Duodenal mucosa (tissue), 2 donors: ENCODE data around the gene KRTAP21-2.
"Not testable (repeated sequence)": the region's sequence is repeated elsewhere in the genome, so short reads cannot be mapped to it uniquely, and the experiment has no call there.

Experiments
- H3K27ac ChIP-seq: one replicate; pipeline ENCODE4 v1.7.0; 2013; ENCODE audit warnings: low read depth, low read length
- H3K27me3 ChIP-seq, 2 donors: one replicate each; pipeline ENCODE4 v1.7.0; 2013; ENCODE audit warnings: low read length in 2 of 2, control low read depth in 1 of 2; ENCODE audit not compliant: insufficient read depth in 2 of 2, control insufficient read depth in 1 of 2
- H3K36me3 ChIP-seq, 2 donors: one replicate each; pipeline ENCODE4 v1.7.0; 2013; ENCODE audit warnings: low read length in 2 of 2, control low read depth in 1 of 2; ENCODE audit not compliant: insufficient read depth in 2 of 2, control insufficient read depth in 1 of 2
- H3K4me1 ChIP-seq, 2 donors: one replicate each; pipeline ENCODE4 v1.7.0; 2013; ENCODE audit warnings: low read length in 2 of 2, control low read depth in 1 of 2; ENCODE audit not compliant: insufficient read depth in 2 of 2, control insufficient read depth in 1 of 2
- H3K4me3 ChIP-seq, 2 donors: one replicate each; pipeline ENCODE4 v1.7.0; 2013; ENCODE audit warnings: low read length in 2 of 2, low read depth in 1 of 2
- H3K9ac ChIP-seq, 2 donors: one replicate each; pipeline ENCODE4 v1.7.0; 2013; ENCODE audit warnings: low read length in 2 of 2, low read depth in 1 of 2
- H3K9me3 ChIP-seq, 2 donors: one replicate each; pipeline ENCODE4 v1.7.0; 2013; ENCODE audit warnings: low read length in 2 of 2, control low read depth in 1 of 2; ENCODE audit not compliant: control insufficient read depth in 1 of 2

Gene KRTAP21-2

GRCh38 chr21:30747159-30747558, at the start of gene KRTAP21-2:
Gene KRTAP21-2 (minus strand): TSS chr21:30747259. CDS start chr21:30747202, 57 bp downstream.
- H3K4me3 ChIP-seq, result no peak within 1 kb of the TSS
- H3K9ac ChIP-seq, result no peak within 1 kb of the TSS
- no peaks in the 10 kb centered on the region for H3K4me1 ChIP-seq
- H3K27ac ChIP-seq, result no peak within 1 kb of the TSS
- H3K27me3 ChIP-seq, result no peaks in the 10 kb centered on the region
- peaks cover 0 to 8% of the 10 kb centered on the region in 2 donors for H3K9me3 ChIP-seq
- H3K36me3 ChIP-seq, result no peaks in the 10 kb centered on the region

GRCh38 chr21:30793581-30794314, 46.7 kb upstream of the KRTAP21-2 start:
- H3K9ac ChIP-seq, result no peak overlapping the region
- H3K9me3 ChIP-seq, result no peaks in the 10 kb centered on the region
- no peak overlapping the region for H3K4me3 ChIP-seq
- H3K27me3 ChIP-seq, result no peaks in the 10 kb centered on the region
- no peak overlapping the region for H3K27ac ChIP-seq
- no peaks in the 10 kb centered on the region for H3K4me1 ChIP-seq
- no peaks in the 10 kb centered on the region for H3K36me3 ChIP-seq

DNA sequence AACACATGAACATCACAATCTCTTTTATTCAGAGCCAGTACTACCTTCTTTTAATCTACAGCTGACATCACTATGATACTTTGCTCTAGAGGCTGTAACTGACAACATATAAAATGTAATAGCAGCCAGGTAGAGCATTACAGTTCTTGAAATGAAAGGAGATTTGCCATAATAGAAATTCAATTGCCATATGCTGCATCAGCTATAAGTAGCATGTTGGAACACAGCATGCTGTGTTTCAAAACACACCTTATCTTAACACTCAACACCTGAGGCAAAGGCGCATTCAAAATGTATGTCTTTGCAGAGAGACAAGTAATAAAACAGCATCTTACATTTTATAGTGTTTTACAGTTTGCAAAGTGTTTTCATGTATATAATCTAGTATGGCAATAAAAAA, 32.2 kb upstream of the KRTAP21-2 start:
- Histone ChIP-seq H3K4me1 (no peaks in the 10 kb centered on the region), H3K9ac (no peak overlapping the region), H3K36me3 (no peaks in the 10 kb centered on the region), H3K27ac (no peak overlapping the region), H3K9me3 (peaks cover 2 to 9% of the 10 kb centered on the region in 2 donors), H3K4me3 (no peak overlapping the region), H3K27me3 (no peaks in the 10 kb centered on the region)

DNA sequence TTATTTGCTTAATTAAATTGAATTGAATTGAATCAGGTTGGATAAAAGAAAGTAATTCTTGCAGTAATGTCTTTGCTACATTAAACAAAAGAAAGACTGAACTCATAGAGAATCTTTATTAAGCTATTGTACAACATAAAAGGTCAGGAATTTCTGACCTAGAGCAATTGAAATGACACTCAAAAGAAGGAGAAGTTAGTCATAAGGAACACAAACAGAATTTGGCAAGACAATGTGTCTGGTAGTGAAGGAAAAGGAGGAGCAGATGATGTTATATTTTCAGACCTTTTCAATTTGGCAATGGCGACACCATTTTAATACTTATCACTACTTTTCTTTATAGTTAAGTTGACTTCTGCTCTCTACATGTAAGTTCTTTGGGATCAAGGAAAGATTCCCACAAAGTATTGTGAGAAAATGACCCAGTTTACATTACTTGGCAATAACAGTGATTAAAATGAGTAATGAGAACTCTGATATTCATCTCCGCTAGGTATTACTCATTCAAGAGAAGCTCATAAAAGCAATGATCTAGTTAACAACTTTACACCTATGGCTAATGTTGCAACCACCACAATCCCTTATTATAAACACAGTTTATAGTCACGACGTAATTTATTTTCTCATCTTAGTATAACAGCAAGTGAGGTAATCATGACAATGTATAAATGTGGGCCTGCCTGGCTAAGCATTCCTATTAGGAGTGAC, 22.8 kb upstream of the KRTAP21-2 start:
- peaks cover 0 to 4% of the 10 kb centered on the region in 2 donors for H3K9me3 ChIP-seq
- no peak overlapping the region for H3K27ac ChIP-seq
- no peaks in the 10 kb centered on the region for H3K4me1 ChIP-seq
- H3K36me3 ChIP-seq, result no peaks in the 10 kb centered on the region
- H3K27me3 ChIP-seq, result no peaks in the 10 kb centered on the region
- no peak overlapping the region for H3K4me3 ChIP-seq
- H3K9ac ChIP-seq, result no peak overlapping the region

- no peak overlapping the region for H3K9ac ChIP-seq
- peaks cover 0 to 8% of the 10 kb centered on the region in 2 donors for H3K9me3 ChIP-seq
These were observed 13.7 kb upstream of the KRTAP21-2 start for GRCh38 chr21:30760776-30761175.

GRCh38 chr21:30758306-30758705, 11.2 kb upstream of the KRTAP21-2 start:
- no peak overlapping the region for H3K27ac ChIP-seq
- H3K36me3 ChIP-seq, result no peaks in the 10 kb centered on the region
- H3K27me3 ChIP-seq, result no peaks in the 10 kb centered on the region
- H3K4me1 ChIP-seq, result no peaks in the 10 kb centered on the region
- H3K9me3 ChIP-seq, result peaks cover 0 to 15% of the 10 kb centered on the region in 2 donors
- H3K9ac ChIP-seq, result no peak overlapping the region
- no peak overlapping the region for H3K4me3 ChIP-seq

More at GRCh38 chr21:30760776-30761175, 13.7 kb upstream of the KRTAP21-2 start:
- H3K4me3 ChIP-seq, result no peak overlapping the region
- H3K4me1 ChIP-seq, result no peaks in the 10 kb centered on the region
- H3K27me3 ChIP-seq, result no peaks in the 10 kb centered on the region
- H3K36me3 ChIP-seq, result no peaks in the 10 kb centered on the region
- H3K27ac ChIP-seq, result no peak overlapping the region

GRCh38 chr21:30755328-30755727, 8.3 kb upstream of the KRTAP21-2 start, which contains the start of gene KRTAP21-1:
Gene KRTAP21-1 (minus strand): TSS chr21:30755428. CDS start chr21:30755378, 50 bp downstream.
- H3K9ac ChIP-seq, H3K4me1 ChIP-seq, H3K27ac ChIP-seq, H3K27me3 ChIP-seq, H3K4me3 ChIP-seq, H3K36me3 ChIP-seq: not testable (repeated sequence)
- peaks cover 0 to 11% of the 10 kb centered on the region in 2 donors for H3K9me3 ChIP-seq

DNA sequence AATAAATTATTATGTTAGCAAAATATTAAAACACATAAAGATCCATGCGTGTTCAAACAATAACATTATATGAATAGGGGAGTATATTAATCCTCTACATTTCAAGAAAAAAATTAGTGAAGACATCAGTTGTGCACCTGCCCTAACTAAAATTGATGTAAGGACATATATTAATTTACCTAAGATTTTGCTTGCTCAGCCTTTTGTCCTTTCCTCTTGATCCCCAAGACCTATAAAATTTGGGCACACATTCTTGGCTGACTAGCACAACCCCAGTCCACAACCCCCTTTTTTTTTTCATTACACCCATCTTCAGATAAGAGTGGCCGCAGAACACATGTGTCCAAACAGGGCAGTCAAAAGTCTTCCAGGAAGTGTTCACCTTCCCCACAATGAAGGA, 6.6 kb downstream of the KRTAP21-2 start:
- H3K9ac ChIP-seq, result no peak overlapping the region
- peaks cover 0 to 5% of the 10 kb centered on the region in 2 donors for H3K9me3 ChIP-seq
- no peaks in the 10 kb centered on the region for H3K4me1 ChIP-seq
- H3K4me3 ChIP-seq, result no peak overlapping the region
- no peaks in the 10 kb centered on the region for H3K36me3 ChIP-seq
- H3K27me3 ChIP-seq, result no peaks in the 10 kb centered on the region
- H3K27ac ChIP-seq, result no peak overlapping the region

DNA sequence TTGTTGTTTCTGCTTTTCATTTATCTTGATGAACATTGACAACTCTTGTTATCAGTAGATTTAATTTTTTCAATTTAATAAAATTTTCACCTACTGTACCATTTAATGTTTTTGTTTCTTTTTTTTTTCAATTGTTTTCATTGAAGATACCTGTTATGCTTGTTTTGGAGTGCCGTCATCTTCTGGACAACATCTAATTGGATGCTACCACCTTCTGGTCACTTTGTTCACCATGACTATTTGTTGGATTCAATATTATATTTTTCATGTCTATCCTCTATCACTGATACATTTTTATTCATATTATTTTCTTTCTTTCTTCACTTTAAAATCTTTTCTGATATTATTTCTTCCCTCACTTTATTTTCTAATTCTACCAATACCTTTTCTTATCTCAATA, 14.0 kb downstream of the KRTAP21-2 start:
- no peaks in the 10 kb centered on the region for H3K4me1 ChIP-seq

DNA sequence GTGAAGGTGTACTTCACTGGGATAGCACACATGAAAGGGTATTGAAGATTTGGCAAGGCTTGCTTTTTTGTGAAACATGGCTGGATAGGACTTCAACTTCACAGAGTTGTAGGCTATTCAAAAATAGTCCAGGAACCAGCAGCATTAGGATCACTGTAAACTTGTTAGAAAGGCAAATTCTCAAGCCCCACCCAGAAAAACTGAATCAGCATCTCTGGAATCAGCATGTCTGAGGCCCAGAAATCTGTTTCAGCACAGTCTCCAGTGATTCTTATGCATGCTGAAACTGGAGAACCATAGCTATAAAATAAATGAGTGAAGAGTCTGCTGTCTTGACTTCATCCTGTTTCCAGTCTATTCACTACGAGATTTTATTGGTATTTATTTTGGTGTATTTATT, 20.3 kb downstream of the KRTAP21-2 start:
- Histone ChIP-seq H3K9ac (no peak overlapping the region), H3K36me3 (no peaks in the 10 kb centered on the region), H3K27ac (no peak overlapping the region), H3K4me1 (no peaks in the 10 kb centered on the region), H3K27me3 (no peaks in the 10 kb centered on the region), H3K9me3 (peaks cover 0 to 11% of the 10 kb centered on the region in 2 donors), H3K4me3 (no peak overlapping the region)

More for the DNA sequence above, 14.0 kb downstream of the KRTAP21-2 start:
- no peaks in the 10 kb centered on the region for H3K27me3 ChIP-seq
- H3K36me3 ChIP-seq, result no peaks in the 10 kb centered on the region
- no peak overlapping the region for H3K4me3 ChIP-seq
- no peak overlapping the region for H3K27ac ChIP-seq
- H3K9me3 ChIP-seq, result no peaks in the 10 kb centered on the region
- H3K9ac ChIP-seq, result no peak overlapping the region
